CD4-positive, alpha-beta T cell (primary cell): ENCODE measurements around the gene FILIP1L. TPM values are rescaled to one million over a fixed set of nuclear protein-coding genes. Genes with fewer than 3 reads are reported as not detected.
A peak's percentile ranks its signal among the peaks of the same experiment; 100 is the strongest.

ENCODE experiments used
- ATAC-seq: fragments of 200-7000 bp; cut with Tn5 transposase; one replicate; pipeline ENCODE4 v1.10.0; 2022; ENCODE audit warnings: mild to moderate bottlenecking; ENCODE audit not compliant: poor library complexity
- CTCF ChIA-PET: fragments of 350-600 bp; sonication (Branson Sonifier 250); formaldehyde crosslinking; loops from one replicate; lab custom pipeline; 2021; ENCODE audit warnings: antibody characterized with exemption, inconsistent platforms; lab: Charles Lee
- POLR2A ChIA-PET: fragments of 350-600 bp; sonication (Branson Sonifier 250); formaldehyde crosslinking; loops from one replicate; lab custom pipeline; 2021; ENCODE audit warnings: antibody characterized with exemption, inconsistent platforms; lab: Charles Lee
- DNase-seq, 14 experiments: peaks; one replicate each; pipeline ENCODE4 v3.0.0-alpha.2; 2013 to 2020; ENCODE audit warnings: mixed read lengths in 2 of 14
- H3K27ac ChIP-seq, 2 donors: one replicate each; pipeline versions ENCODE4 v1.5.1 to v1.7.0; 2013; ENCODE audit warnings: low read length in 2 of 2, low read depth in 1 of 2, mild to moderate bottlenecking in 1 of 2
- H3K27me3 ChIP-seq, 2 experiments: 1 replicate in 1 of 2; 2 replicates in 1 of 2; pipeline versions ENCODE4 v1.6.1 to v1.7.0; 2013; ENCODE audit warnings: low read length in 2 of 2, control low read depth in 1 of 2, mild to moderate bottlenecking in 1 of 2, moderate library complexity in 1 of 2; ENCODE audit not compliant: insufficient read depth in 2 of 2, control insufficient read depth in 1 of 2
- H3K36me3 ChIP-seq: one replicate; pipeline ENCODE4 v1.6.1; 2013; ENCODE audit warnings: low read length, control low read depth; ENCODE audit not compliant: insufficient read depth
- H3K4me1 ChIP-seq: one replicate; pipeline ENCODE4 v1.6.1; 2013; ENCODE audit warnings: low read length, control low read depth; ENCODE audit not compliant: insufficient read depth
- H3K4me3 ChIP-seq: one replicate; pipeline ENCODE4 v1.5.1; 2013; ENCODE audit warnings: mild to moderate bottlenecking, low read length, moderate library complexity
- H3K9me3 ChIP-seq, 2 experiments: 1 replicate in 1 of 2; 2 replicates in 1 of 2; pipeline versions ENCODE4 v1.6.1 to v1.7.0; 2013; ENCODE audit warnings: low read length in 2 of 2, mild to moderate bottlenecking in 2 of 2, control low read depth in 1 of 2, moderate library complexity in 1 of 2; ENCODE audit not compliant: control insufficient read depth in 1 of 2, insufficient read depth in 1 of 2
- H3K27ac Mint-ChIP-seq: one replicate; pipeline ENCODE4 v1.8.0; 2020; ENCODE audit warnings: mixed read lengths
- H3K27me3 Mint-ChIP-seq: one replicate; pipeline ENCODE4 v1.8.0; 2021; ENCODE audit warnings: mixed read lengths
- H3K36me3 Mint-ChIP-seq: one replicate; pipeline ENCODE4 v1.8.0; 2021; ENCODE audit warnings: low read depth, mixed read lengths
- H3K4me1 Mint-ChIP-seq: one replicate; pipeline ENCODE4 v1.8.0; 2021; ENCODE audit warnings: low read depth, mixed read lengths
- H3K4me3 Mint-ChIP-seq: one replicate; pipeline ENCODE4 v1.8.0; 2020; ENCODE audit warnings: mild to moderate bottlenecking, mixed read lengths
- H3K9me3 Mint-ChIP-seq: one replicate; pipeline ENCODE4 v1.8.0; 2020; ENCODE audit warnings: mixed read lengths
- intact Hi-C, 2 experiments: fragments of 100-400 bp; cut with DNase I in 1 of 2; cut with micrococcal nuclease in 1 of 2; formaldehyde crosslinking; loops; one replicate each; pipeline versions ENCODE4 v1.15.1 to v1.9.0; 2023 to 2025; cut with DNase I, micrococcal nuclease
- total RNA-seq, 174 experiments: library from RNA in 2 of 174; stranded (reverse) in 2 of 174; gene quantifications; one replicate each; pipeline ENCODE4 v1.2.3 and lab custom pipeline; 2021 to 2026
- TF ChIP-seq, protein P1 (sequence below): fragments of 200-600 bp; IDR thresholded peaks from one replicate; pipeline ENCODE4 v1.8.0; 2022; ENCODE audit warnings: antibody characterized with exemption, mild to moderate bottlenecking

The FILIP1L gene
- total RNA-seq, 2 experiments from 2014 or later: 0.08 to 0.28 TPM

GRCh38 chr3:99825004-99825640 is 289.2 kb downstream of the FILIP1L start:
- no peaks in the 10 kb centered on the region for H3K9me3 Mint-ChIP-seq
- no peak overlapping the region for H3K27ac Mint-ChIP-seq
- H3K36me3 ChIP-seq: no peaks in the 10 kb centered on the region
- DNase-seq (no peak), ATAC-seq (no peak)
- ChIA-PET POLR2A (no interaction called here), CTCF (interaction anchor here (1.7 to 2.0 kb wide), 2 partner anchors 15 to 17 kb away, joined by 4 to 6 read pairs; no protein-coding TSS in a partner anchor)
- no peak overlapping the region for H3K4me3 Mint-ChIP-seq
- H3K27ac ChIP-seq: no peak overlapping the region
- H3K9me3 ChIP-seq: no peaks in the 10 kb centered on the region
- no peaks in the 10 kb centered on the region for H3K27me3 ChIP-seq
- H3K4me1 Mint-ChIP-seq: peaks cover 27% of the 10 kb centered on the region
- intact Hi-C loops: no loop called here
- H3K4me1 ChIP-seq: no peaks in the 10 kb centered on the region
- no peak overlapping the region for H3K4me3 ChIP-seq
- peaks cover 5% of the 10 kb centered on the region for H3K36me3 Mint-ChIP-seq
- no peaks in the 10 kb centered on the region for H3K27me3 Mint-ChIP-seq
- TF ChIP-seq, protein P1, sequence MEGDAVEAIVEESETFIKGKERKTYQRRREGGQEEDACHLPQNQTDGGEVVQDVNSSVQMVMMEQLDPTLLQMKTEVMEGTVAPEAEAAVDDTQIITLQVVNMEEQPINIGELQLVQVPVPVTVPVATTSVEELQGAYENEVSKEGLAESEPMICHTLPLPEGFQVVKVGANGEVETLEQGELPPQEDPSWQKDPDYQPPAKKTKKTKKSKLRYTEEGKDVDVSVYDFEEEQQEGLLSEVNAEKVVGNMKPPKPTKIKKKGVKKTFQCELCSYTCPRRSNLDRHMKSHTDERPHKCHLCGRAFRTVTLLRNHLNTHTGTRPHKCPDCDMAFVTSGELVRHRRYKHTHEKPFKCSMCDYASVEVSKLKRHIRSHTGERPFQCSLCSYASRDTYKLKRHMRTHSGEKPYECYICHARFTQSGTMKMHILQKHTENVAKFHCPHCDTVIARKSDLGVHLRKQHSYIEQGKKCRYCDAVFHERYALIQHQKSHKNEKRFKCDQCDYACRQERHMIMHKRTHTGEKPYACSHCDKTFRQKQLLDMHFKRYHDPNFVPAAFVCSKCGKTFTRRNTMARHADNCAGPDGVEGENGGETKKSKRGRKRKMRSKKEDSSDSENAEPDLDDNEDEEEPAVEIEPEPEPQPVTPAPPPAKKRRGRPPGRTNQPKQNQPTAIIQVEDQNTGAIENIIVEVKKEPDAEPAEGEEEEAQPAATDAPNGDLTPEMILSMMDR: no peak

DNA sequence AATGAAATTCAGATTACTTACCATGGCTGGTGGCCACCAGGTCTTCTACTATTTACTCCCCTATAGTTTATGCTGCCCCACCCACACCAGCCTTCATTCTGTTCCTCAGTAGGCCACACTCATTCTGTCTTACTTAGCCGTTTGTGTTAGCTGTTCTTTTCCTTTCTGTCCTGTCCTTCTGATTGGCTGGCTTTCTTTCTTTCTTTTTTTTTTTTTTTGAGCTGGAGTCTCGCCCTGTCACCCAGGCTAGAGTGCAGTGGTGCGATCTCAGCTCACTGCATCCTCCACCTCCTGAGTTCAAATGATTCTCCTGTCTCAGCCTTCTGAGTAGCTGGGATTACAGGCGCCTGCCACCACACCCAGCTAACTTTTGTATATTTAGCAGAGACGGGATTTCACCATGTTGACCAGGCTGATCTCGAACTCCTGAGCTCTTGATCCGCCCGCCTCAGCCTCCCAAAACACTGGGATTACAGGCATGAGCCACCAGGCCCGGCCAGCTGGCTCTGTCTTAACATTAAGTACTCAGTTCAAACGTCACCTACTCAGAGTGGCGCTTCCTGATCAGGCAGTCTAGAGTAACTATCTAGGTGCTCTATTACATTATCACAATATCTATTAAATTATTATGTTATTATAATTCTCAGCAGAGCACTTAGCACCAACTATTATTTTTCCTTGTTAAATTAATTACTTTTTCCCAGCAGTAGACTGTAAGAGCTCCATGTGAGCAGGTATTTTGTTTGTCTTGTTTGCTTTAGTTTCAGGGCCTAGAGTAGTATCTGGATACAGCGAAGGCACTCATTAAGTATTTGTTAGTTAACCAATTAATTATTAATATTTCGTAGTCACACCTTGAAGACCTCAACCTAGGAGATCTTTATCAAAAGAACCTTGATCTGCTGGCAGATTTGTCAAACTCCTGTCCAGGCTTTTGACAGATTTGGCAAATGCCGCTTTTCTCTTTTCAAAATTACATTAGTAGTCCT is 290.3 kb downstream of the FILIP1L start:
- Mint-ChIP-seq H3K4me3 (no peak overlapping the region), H3K36me3 (peaks cover 5% of the 10 kb centered on the region), H3K4me1 (peaks cover 32% of the 10 kb centered on the region), H3K27me3 (no peaks in the 10 kb centered on the region), H3K27ac (no peak overlapping the region), H3K9me3 (no peaks in the 10 kb centered on the region)
- ATAC-seq (no peak), DNase-seq (no peak)
- POLR2A ChIA-PET: interaction anchor here (0.7 kb wide), 1 partner anchor 922 kb away, joined by 3 read pairs; no protein-coding TSS in a partner anchor
- H3K4me1 ChIP-seq: no peaks in the 10 kb centered on the region
- H3K9me3 ChIP-seq: no peaks in the 10 kb centered on the region
- CTCF ChIA-PET: interaction anchor here (2.0 kb wide), 1 partner anchor 16 kb away, joined by 6 read pairs; no protein-coding TSS in a partner anchor
- H3K27ac ChIP-seq: no peak overlapping the region
- no peak overlapping the region for H3K4me3 ChIP-seq
- no peaks in the 10 kb centered on the region for H3K36me3 ChIP-seq
- intact Hi-C loops: no loop called here
- no peaks in the 10 kb centered on the region for H3K27me3 ChIP-seq
- TF ChIP-seq, protein P1: no peak

DNA sequence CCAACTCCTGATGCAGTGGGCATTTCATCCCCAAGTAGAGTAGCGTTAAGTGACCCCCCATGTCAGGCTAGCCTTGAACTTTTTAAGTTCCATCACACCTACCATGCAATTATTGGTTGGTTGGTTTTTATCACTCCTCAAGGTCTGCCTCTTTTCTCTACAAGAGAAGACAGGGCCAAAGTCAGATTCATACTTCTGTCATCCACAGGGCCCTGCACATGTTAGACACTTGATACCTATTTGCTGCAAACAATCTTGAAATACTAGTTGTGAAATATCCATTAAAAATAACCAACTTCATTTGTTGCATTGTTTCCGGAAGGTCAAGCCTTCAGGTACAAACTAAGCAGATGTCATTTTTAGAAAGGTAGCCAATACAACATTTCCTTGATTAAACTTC is 295.5 kb downstream of the FILIP1L start:
- Mint-ChIP-seq H3K9me3 (no peaks in the 10 kb centered on the region), H3K4me1 (peaks cover 54% of the 10 kb centered on the region), H3K27me3 (no peaks in the 10 kb centered on the region), H3K36me3 (peaks cover 21% of the 10 kb centered on the region), H3K27ac (peak overlapping the region; percentile 100), H3K4me3 (peak overlapping the region; percentile 97)
- Histone ChIP-seq H3K27ac (no peak overlapping the region), H3K27me3 (no peaks in the 10 kb centered on the region), H3K4me3 (no peak overlapping the region), H3K9me3 (no peaks in the 10 kb centered on the region), H3K36me3 (no peaks in the 10 kb centered on the region), H3K4me1 (peaks cover 15% of the 10 kb centered on the region)
- intact Hi-C loops: loop anchor here (1.0 to 10.0 kb wide), 10 partner anchors 13 to 1297 kb away; partner anchors contain the start of genes CLDND1 (in 2 of the 2), DCBLD2 (in 2 of the 2), CPOX (in 1 of the 2) and LNP1 (in 1 of the 2)
- ChIA-PET POLR2A (no interaction called here), CTCF (interaction anchor here (2.4 kb wide), 1 partner anchor 13 kb away, joined by 11 read pairs; no protein-coding TSS in a partner anchor)
- TF ChIP-seq, protein P1: no peak
- ATAC-seq: no peak
- DNase-seq: no peak
